DND-41 (cell line): ENCODE results near the gene GART.

Experiments used
- CTCF ChIP-seq: IDR thresholded peaks from 2 replicates; pipeline ENCODE4 v1.5.1; 2012; ENCODE audit warnings: borderline replicate concordance, low read length, moderate library complexity, mild to moderate bottlenecking; ENCODE audit not compliant: poor library complexity, severe bottlenecking; ENCODE audit errors: extremely low read depth
- EZH2 ChIP-seq: IDR thresholded peaks from 3 replicates; pipeline ENCODE4 v1.6.1; 2012; ENCODE audit warnings: borderline replicate concordance, low read depth, mild to moderate bottlenecking, moderate library complexity, low read length, inconsistent platforms; ENCODE audit not compliant: severe bottlenecking

GRCh38 chr21:33549848-33550771 is 8.2 kb upstream of the GART start:
- no peak for TF ChIP-seq CTCF
- TF ChIP-seq EZH2, result no peak
